HFF-Myc (cell line): Measurements from ENCODE around the gene AARSD1.

Experiments
- DNase-seq: peaks from one replicate; pipeline ENCODE4 v3.0.0-alpha.2; 2011; ENCODE audit warnings: low read depth; ENCODE audit errors: extremely low read depth
- H3K4me3 ChIP-seq: replicated peaks from 2 replicates; pipeline ENCODE4 v1.5.1; 2011; ENCODE audit warnings: low read depth, mild to moderate bottlenecking, control low read depth, low read length
- TF ChIP-seq, protein P1 (sequence below): IDR thresholded peaks from 2 replicates; pipeline ENCODE4 v1.5.1; 2012; ENCODE audit warnings: mild to moderate bottlenecking, low read depth, low read length, control low read depth; ENCODE audit errors: missing control alignments

AARSD1 gene, protein sequence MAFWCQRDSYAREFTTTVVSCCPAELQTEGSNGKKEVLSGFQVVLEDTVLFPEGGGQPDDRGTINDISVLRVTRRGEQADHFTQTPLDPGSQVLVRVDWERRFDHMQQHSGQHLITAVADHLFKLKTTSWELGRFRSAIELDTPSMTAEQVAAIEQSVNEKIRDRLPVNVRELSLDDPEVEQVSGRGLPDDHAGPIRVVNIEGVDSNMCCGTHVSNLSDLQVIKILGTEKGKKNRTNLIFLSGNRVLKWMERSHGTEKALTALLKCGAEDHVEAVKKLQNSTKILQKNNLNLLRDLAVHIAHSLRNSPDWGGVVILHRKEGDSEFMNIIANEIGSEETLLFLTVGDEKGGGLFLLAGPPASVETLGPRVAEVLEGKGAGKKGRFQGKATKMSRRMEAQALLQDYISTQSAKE

DNA sequence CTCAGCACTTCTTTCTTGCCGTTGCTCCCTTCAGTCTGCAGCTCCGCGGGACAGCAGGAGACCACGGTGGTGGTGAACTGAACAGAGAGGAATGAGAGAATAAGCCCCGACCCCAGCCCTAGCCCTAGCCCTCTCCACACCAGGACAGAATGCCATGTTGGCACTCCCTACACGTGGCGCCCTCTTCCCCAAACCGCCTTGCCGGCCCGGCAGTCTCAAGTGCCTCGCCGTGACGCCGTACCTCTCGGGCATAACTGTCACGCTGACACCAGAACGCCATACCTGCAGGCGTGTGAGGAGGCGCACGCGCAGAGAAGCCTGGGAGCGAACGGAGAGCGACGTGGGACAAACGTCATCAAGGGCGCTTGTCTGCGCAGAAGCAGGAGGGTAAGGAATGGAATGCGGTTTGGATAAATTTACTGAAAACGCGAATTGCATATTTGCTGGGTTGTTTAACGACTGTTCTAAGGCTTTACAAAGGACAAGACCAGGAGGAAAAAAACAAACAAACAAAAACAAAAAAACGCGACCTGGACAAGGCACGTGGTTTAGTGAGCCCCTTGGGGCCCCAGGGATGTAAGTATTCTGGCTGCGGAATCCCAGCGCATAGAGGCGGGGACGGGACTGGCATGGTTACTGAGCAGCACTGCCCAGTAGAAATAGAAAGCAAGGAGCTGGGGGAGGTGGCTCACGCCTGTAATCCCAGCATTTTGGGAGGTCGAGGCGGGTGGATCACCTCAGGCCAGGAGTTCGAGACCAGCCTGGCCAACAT lies at the start of gene AARSD1:
Gene AARSD1, minus strand, starts transcription at position 294 of the 772 bp plus-strand sequence. Its CDS starts 14 bp downstream, at position 280.
- peak; percentile 86 for DNase-seq
- TF ChIP-seq, protein P1, sequence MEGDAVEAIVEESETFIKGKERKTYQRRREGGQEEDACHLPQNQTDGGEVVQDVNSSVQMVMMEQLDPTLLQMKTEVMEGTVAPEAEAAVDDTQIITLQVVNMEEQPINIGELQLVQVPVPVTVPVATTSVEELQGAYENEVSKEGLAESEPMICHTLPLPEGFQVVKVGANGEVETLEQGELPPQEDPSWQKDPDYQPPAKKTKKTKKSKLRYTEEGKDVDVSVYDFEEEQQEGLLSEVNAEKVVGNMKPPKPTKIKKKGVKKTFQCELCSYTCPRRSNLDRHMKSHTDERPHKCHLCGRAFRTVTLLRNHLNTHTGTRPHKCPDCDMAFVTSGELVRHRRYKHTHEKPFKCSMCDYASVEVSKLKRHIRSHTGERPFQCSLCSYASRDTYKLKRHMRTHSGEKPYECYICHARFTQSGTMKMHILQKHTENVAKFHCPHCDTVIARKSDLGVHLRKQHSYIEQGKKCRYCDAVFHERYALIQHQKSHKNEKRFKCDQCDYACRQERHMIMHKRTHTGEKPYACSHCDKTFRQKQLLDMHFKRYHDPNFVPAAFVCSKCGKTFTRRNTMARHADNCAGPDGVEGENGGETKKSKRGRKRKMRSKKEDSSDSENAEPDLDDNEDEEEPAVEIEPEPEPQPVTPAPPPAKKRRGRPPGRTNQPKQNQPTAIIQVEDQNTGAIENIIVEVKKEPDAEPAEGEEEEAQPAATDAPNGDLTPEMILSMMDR = no peak
- peak within 1 kb of the TSS; percentile 97 for H3K4me3 ChIP-seq

DNA sequence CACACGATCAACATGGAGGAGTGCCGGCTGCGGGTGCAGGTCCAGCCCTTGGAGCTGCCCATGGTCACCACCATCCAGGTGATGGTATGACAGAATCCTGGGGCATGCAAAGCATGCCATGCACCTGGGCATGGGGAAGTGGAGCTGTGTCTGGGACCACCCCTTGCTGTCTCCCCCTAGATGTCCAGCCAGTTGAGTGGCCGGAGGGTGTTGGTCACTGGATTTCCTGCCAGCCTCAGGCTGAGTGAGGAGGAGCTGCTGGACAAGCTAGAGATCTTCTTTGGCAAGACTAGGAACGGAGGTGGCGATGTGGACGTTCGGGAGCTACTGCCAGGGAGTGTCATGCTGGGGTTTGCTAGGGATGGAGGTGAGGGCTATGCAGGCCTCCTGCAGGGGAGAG lies 49.0 kb upstream of the AARSD1 start:
- no peak for DNase-seq
- TF ChIP-seq, protein P1 = no peak
- no peak overlapping the region for H3K4me3 ChIP-seq

DNA sequence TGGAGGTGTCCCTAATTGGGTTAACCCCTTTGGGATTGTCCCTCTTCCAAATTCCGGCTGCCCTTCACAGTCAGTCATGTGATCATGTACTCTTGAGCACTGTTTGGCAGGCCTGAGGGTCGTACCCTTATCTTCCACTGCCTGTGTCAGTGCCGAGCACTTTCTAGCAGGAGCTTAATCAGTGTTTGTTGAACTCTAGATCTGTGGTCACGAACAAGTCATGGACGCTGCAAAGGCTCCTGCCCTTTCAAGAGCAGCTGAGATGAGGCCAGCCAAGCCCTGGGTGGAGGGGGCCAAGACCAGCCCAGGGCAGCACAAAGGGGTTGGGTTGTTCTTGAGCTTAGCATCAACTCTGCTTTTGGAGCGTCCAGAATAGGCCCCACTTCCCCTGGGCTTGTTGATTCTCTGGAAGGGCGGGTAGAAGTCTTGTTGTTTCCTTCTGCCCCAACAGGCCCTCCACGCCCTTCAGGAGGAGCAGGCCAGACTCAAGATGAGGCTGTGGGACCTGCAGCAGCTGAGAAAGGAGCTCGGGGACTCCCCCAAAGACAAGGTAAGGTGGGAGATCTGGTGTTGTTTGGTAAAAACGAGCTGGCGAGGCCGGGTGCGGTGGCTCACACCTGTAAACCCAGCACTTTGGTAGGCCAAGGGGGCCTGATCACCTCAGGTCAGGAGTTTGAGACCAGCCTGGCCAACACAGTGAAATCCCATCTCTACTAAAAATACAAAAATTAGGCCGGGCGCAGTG lies 47.6 kb upstream of the AARSD1 start:
- no peak overlapping the region for H3K4me3 ChIP-seq
- TF ChIP-seq, protein P1 = no peak
- no peak for DNase-seq

DNA sequence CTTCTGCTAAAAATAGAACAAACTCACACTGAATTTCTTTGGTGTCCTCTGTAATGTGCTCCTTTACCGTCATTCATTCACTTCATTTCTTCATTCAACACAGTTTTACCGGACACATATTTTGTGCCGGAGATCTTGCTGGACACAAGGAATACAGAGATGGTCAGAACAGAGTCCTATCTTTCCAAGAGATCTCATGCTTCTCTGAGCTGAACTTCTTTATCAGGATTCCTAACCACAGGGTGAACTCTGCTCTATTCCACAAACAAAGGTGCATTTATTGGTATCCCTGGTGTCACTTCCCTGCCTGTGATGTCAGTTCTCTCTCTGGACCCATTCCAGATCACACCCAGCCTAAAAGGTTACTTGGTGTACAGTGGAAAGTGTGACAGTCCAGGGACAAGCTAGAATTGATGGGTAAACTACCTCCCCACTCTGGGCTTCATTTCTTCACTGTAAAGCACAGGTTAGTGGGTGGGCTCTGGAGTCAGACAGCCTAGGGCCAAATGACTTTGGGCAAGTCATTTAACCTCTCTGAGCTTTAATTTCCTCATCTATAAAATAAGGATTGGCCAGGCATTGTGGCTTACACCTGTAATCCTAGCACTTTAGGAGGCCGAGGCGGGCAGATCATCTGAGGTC lies 46.5 kb upstream of the AARSD1 start:
- no peak for DNase-seq
- TF ChIP-seq, protein P1 = no peak
- H3K4me3 ChIP-seq = no peak overlapping the region

DNA sequence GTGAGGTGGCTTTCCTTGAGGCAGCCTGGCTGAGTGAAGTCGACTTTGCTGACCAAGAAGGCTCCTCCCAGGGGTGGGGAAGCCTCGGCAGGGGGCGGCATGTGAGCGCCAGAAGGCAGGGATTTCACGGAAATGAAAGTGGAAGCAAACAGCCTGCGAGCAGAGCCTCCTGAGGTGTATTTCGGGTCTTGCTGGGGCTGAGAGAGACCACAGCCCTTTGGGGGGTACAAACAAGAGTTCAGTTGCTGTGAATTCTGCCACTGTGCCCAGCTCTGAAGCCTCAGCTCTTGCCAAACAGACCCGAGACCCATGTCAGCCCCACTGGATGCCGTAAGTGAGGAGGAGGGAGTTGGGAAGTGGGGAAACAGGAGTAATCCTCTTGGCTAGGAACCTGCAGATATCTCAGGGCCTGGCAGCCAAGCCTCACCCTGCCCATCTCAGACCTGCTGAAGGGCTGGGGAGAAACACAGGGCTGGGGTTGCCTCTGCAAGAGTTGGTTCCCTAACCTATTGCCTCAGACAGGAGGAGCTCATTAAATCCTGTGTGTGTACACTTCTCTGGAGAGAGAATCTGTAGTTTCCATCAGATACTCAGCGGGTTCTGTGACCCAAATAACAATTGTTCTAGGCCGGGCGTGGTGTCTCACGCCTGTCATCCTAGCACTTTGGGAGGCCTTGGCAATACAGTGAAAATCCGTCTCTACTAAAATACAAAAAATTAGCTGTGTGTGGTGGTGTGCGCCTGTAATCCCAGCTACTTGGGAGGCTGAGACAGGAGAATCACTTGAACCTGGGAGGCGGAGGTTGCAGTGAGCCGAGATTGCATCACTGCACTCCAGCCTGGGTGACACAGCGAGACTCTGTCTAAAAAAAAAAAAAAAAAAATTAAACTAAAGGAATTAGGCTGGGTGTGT lies 42.6 kb upstream of the AARSD1 start, which contains the start of gene IFI35:
Gene IFI35, plus strand, starts transcription at position 146 of the 913 bp plus-strand sequence. Its CDS starts 164 bp downstream, at position 310.
- peak; percentile 65 for DNase-seq
- TF ChIP-seq, protein P1 = peak; percentile 28
- peak within 1 kb of the TSS; percentile 46 for H3K4me3 ChIP-seq
